Measurements from ENCODE around the gene MNT. TPM values are rescaled to one million over a fixed set of nuclear protein-coding genes. Genes with fewer than 3 reads are reported as not detected.

MNT gene
- polyA plus RNA-seq, 2 of the 4 experiments (the other 2 are of a cell fraction): 4.5 to 25.9 TPM

GRCh38 chr17:2406271-2406902 lies 5.5 kb upstream of the MNT start:
- ChIA-PET CTCF (interaction anchor here (0.5 to 28.1 kb wide), 8 partner anchors 9 to 352 kb away, joined by 3 to 1099 read pairs (median 8); no protein-coding TSS in a partner anchor), POLR2A (interaction anchor here (0.7 to 2.1 kb wide), 5 partner anchors 10 to 105 kb away, joined by 3 to 27 read pairs (median 7); partner anchors contain the start of genes METTL16, SMG6 and SRR)
- Histone ChIP-seq H3K4me2 (peak overlapping the region; percentile 67), H3K4me3 (no peak overlapping the region), H3K9me3 (no peaks in the 10 kb centered on the region), H3K4me1 (peaks cover 54% of the 10 kb centered on the region), H3K27ac (peak overlapping the region; percentile 69 to 89)
- ATAC-seq: peak; percentile 0 to 5; a peak in 4 of 6 replicates
- TF ChIP-seq MAZ (IDR thresholded peaks at IDR 0.05; ENCODE audit: borderline replicate concordance, low read depth, low read length) (no peak), RNF2 (IDR thresholded peaks at IDR 0.05; ENCODE audit: borderline replicate concordance, low read depth) (no peak), CTCF (IDR thresholded peaks at IDR 0.05) (no peak)
- no peak for FAIRE-seq
- DNase-seq (ENCODE audit: low read depth in 1 of 2, low spot score in 1 of 2): peak in 1 of 2 experiments; percentile 70
- WGBS (ENCODE audit: missing lambda C conversion rate): 59% methylated on average over 8 of the region's 8 CpGs

GRCh38 chr17:2405247-2405926 lies 4.5 kb upstream of the MNT start:
- DNase-seq (ENCODE audit: low read depth in 1 of 2, low spot score in 1 of 2) (peak in 1 of 2 experiments; percentile 67), ATAC-seq (no peak), FAIRE-seq (no peak)
- POLR2A ChIA-PET: interaction anchor here (1.0 to 1.2 kb wide), 2 partner anchors 11 to 12 kb away, joined by 3 to 11 read pairs; no protein-coding TSS in a partner anchor
- TF ChIP-seq MAFK (IDR thresholded peaks at IDR 0.05; ENCODE audit: partially characterized antibody): peak; percentile 40
- TF ChIP-seq FOSL2 (IDR thresholded peaks at IDR 0.05): no peak
- TF ChIP-seq FOSL2 (CRISPR knock-in tag; IDR thresholded peaks at IDR 0.05): 0 out of 2 replicates have a peak, but pooled peaks have one; percentile 35
- no peak for TF ChIP-seq RFX5 (IDR thresholded peaks at IDR 0.05)
- WGBS (ENCODE audit: missing lambda C conversion rate): 80% methylated on average over 14 of the region's 14 CpGs
- Histone ChIP-seq H3K27ac (peak overlapping the region; percentile 69 to 89), H3K9me3 (no peaks in the 10 kb centered on the region), H3K4me2 (peak overlapping the region; percentile 67), H3K4me1 (peaks cover 54% of the 10 kb centered on the region), H3K4me3 (no peak overlapping the region)
- CTCF ChIA-PET: interaction anchor here (1.0 to 28.1 kb wide), 6 partner anchors 9 to 110 kb away, joined by 3 to 1099 read pairs (median 4); no protein-coding TSS in a partner anchor

GRCh38 chr17:2403044-2403443 lies 2.2 kb upstream of the MNT start:
- CTCF ChIA-PET: interaction anchor here (2.1 to 28.1 kb wide), 3 partner anchors 8 to 19 kb away, joined by 7 to 1099 read pairs (median 117); no protein-coding TSS in a partner anchor
- peaks cover 61% of the 10 kb centered on the region for H3K4me1 ChIP-seq
- H3K4me2 ChIP-seq: no peak overlapping the region
- 91% methylated on average over 4 of the region's 4 CpGs for WGBS (ENCODE audit: missing lambda C conversion rate)
- no peak for TF ChIP-seq MAZ (IDR thresholded peaks at IDR 0.05; ENCODE audit: borderline replicate concordance, low read depth, low read length)
- no peak for TF ChIP-seq GATA3 (IDR thresholded peaks at IDR 0.05; ENCODE audit: borderline replicate concordance)
- no peak for TF ChIP-seq KDM5A (IDR thresholded peaks at IDR 0.05)
- no peak for TF ChIP-seq ESRRA (IDR thresholded peaks at IDR 0.05; ENCODE audit: borderline replicate concordance, low read length)
- no peak for TF ChIP-seq CBX8 (IDR thresholded peaks at IDR 0.05)
- TF ChIP-seq FOSB (CRISPR knock-in tag; IDR thresholded peaks at IDR 0.05): no peak
- TF ChIP-seq MAX (IDR thresholded peaks at IDR 0.05): no peak
- no peak for TF ChIP-seq RCOR1 (IDR thresholded peaks at IDR 0.05; ENCODE audit: low read depth, low read length)
- no peak for TF ChIP-seq EP300 (IDR thresholded peaks at IDR 0.05)
- TF ChIP-seq RNF2 (IDR thresholded peaks at IDR 0.05; ENCODE audit: borderline replicate concordance, low read depth): no peak
- no peak for TF ChIP-seq HOXA7 (CRISPR knock-in tag; IDR thresholded peaks at IDR 0.05)
- no peak for TF ChIP-seq FOXS1 (CRISPR knock-in tag; IDR thresholded peaks at IDR 0.05)
- TF ChIP-seq HDAC2 (IDR thresholded peaks at IDR 0.05): no peak
- no peak for TF ChIP-seq CEBPB (IDR thresholded peaks at IDR 0.05)
- no peak for TF ChIP-seq REST (IDR thresholded peaks at IDR 0.05)
- ATAC-seq (no peak), DNase-seq (ENCODE audit: low read depth in 1 of 2, low spot score in 1 of 2) (no peak), FAIRE-seq (peak; percentile 7)
- H3K4me3 ChIP-seq: no peak overlapping the region
- no peak overlapping the region for H3K27ac ChIP-seq
- no peaks in the 10 kb centered on the region for H3K9me3 ChIP-seq
- POLR2A ChIA-PET: interaction anchor here (2.6 kb wide), 1 partner anchor 11 kb away, joined by 51 read pairs; no protein-coding TSS in a partner anchor
